ENCODE data around the gene HNRNPM.

Gene HNRNPM

DNA sequence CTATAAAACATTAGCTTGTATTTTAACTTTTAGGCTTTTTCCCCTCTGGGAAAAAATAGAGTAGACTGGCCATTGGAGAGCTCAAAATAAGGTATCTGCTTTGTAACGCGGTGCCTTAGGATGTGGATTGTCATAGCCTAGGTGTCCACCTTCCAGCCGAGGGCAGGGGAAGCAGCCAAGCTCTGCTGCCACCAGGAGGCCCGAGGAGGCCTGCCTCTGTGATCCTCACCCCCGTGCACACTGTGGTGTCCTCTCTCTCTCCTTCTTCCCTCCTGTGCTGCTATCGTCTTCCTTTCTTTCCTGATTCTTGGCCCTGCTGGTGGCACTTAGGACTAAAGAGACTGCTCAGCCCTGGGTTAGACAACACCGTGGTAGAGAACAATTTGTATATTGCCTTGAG is 11.3 kb downstream of the HNRNPM start:
- Histone ChIP-seq H3K4me3 (ENCODE audit: low read length) (no peak overlapping the region), H3K27ac (ENCODE audit: low read length) (no peak overlapping the region), H3K9me3 (replicated peaks; ENCODE audit: insufficient read depth, low read length) (no peaks in the 10 kb centered on the region), H3K9me2 (replicated peaks; ENCODE audit: insufficient read depth, low read length) (no peaks in the 10 kb centered on the region), H2AFZ (ENCODE audit: low read length) (no peak overlapping the region), H3F3A (ENCODE audit: insufficient read depth, low read length) (no peaks in the 10 kb centered on the region), H3K27me3 (replicated peaks; ENCODE audit: insufficient read depth, low read length) (no peaks in the 10 kb centered on the region), H3K9ac (ENCODE audit: low read length) (no peak overlapping the region), H3K79me2 (ENCODE audit: low read length) (peaks cover 100% of the 10 kb centered on the region), H4K20me1 (ENCODE audit: insufficient read depth, low read length) (peaks cover 100% of the 10 kb centered on the region), H3K4me1 (ENCODE audit: low read length) (0 out of 2 replicates have a peak, but pooled peaks cover 3% of the 10 kb centered on the region), H3K36me3 (replicated peaks; ENCODE audit: insufficient read depth, low read length) (peaks cover 11% of the 10 kb centered on the region; the same call in 1 of the 2 replicates), H3K4me2 (ENCODE audit: low read depth, low read length) (no peak overlapping the region)
- no peak for DNase-seq
- TF ChIP-seq, protein P1, sequence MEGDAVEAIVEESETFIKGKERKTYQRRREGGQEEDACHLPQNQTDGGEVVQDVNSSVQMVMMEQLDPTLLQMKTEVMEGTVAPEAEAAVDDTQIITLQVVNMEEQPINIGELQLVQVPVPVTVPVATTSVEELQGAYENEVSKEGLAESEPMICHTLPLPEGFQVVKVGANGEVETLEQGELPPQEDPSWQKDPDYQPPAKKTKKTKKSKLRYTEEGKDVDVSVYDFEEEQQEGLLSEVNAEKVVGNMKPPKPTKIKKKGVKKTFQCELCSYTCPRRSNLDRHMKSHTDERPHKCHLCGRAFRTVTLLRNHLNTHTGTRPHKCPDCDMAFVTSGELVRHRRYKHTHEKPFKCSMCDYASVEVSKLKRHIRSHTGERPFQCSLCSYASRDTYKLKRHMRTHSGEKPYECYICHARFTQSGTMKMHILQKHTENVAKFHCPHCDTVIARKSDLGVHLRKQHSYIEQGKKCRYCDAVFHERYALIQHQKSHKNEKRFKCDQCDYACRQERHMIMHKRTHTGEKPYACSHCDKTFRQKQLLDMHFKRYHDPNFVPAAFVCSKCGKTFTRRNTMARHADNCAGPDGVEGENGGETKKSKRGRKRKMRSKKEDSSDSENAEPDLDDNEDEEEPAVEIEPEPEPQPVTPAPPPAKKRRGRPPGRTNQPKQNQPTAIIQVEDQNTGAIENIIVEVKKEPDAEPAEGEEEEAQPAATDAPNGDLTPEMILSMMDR (IDR thresholded peaks at IDR 0.05; ENCODE audit: low read length): no peak
- TF ChIP-seq EZH2 (optimal IDR thresholded peaks at IDR 0.05; ENCODE audit: low read depth, low read length) (no peak), EZH2phosphoT487 (IDR thresholded peaks at IDR 0.05; ENCODE audit: low read length) (no peak)

DNA sequence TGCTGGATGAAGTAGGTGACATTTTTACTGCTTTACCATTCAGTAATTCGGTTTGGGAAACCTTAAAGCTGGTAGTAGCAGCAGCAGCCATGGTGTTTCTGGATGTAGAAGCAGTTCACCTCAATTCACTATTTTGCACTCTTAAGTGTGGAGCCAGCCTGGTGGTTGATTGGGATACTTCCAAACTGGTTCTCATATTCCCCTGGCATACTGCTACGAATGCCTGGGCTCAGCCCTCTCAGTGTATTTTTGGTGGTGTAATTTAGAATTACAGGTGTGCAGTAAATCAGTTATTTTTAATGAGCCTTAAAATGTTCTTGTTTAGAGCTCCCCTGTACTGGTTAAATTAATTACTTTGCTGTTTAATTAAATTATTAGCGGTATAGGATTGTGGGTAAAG is 12.4 kb downstream of the HNRNPM start:
- TF ChIP-seq EZH2phosphoT487 (IDR thresholded peaks at IDR 0.05; ENCODE audit: low read length): no peak
- TF ChIP-seq, protein P1 (IDR thresholded peaks at IDR 0.05; ENCODE audit: low read length): no peak
- TF ChIP-seq EZH2 (optimal IDR thresholded peaks at IDR 0.05; ENCODE audit: low read depth, low read length): no peak
- Histone ChIP-seq H3K4me2 (ENCODE audit: low read depth, low read length) (no peak overlapping the region), H2AFZ (ENCODE audit: low read length) (no peak overlapping the region), H3K9me3 (replicated peaks; ENCODE audit: insufficient read depth, low read length) (no peaks in the 10 kb centered on the region), H3K27me3 (replicated peaks; ENCODE audit: insufficient read depth, low read length) (no peaks in the 10 kb centered on the region), H3K79me2 (ENCODE audit: low read length) (peaks cover 100% of the 10 kb centered on the region), H3K27ac (ENCODE audit: low read length) (no peak overlapping the region), H3K36me3 (replicated peaks; ENCODE audit: insufficient read depth, low read length) (peaks cover 11% of the 10 kb centered on the region; the same call in 1 of the 2 replicates), H3F3A (ENCODE audit: insufficient read depth, low read length) (no peaks in the 10 kb centered on the region), H3K9me2 (replicated peaks; ENCODE audit: insufficient read depth, low read length) (no peaks in the 10 kb centered on the region), H4K20me1 (ENCODE audit: insufficient read depth, low read length) (peaks cover 99% of the 10 kb centered on the region), H3K4me3 (ENCODE audit: low read length) (no peak overlapping the region), H3K9ac (ENCODE audit: low read length) (no peak overlapping the region), H3K4me1 (ENCODE audit: low read length) (no peaks in the 10 kb centered on the region)
- DNase-seq: no peak

DNA sequence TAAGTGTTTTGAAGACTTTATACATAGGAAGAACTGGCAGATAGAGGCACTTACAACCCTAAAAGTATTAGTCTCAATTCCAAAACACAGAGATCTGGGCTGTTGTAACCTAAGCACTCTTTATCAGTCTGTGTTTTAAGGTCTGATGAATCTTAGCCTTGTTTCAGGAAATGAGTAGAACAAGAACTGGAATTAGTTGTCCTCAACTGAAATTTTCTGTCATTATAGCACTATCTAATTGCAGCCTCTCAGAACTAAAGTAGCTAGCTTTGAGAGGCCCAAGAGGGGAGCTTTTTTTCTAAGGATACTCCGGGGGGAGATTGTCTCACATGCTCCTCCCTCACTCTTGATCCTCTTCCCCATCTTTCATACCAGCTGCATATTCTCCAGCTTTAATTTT is 13.1 kb downstream of the HNRNPM start:
- Histone ChIP-seq H3K27ac (ENCODE audit: low read length) (no peak overlapping the region), H3F3A (ENCODE audit: insufficient read depth, low read length) (no peaks in the 10 kb centered on the region), H3K79me2 (ENCODE audit: low read length) (peaks cover 100% of the 10 kb centered on the region), H4K20me1 (ENCODE audit: insufficient read depth, low read length) (peaks cover 99% of the 10 kb centered on the region), H3K9me3 (replicated peaks; ENCODE audit: insufficient read depth, low read length) (no peaks in the 10 kb centered on the region), H3K4me3 (ENCODE audit: low read length) (no peak overlapping the region), H2AFZ (ENCODE audit: low read length) (no peak overlapping the region), H3K36me3 (replicated peaks; ENCODE audit: insufficient read depth, low read length) (peaks cover 11% of the 10 kb centered on the region; the same call in 1 of the 2 replicates), H3K9me2 (replicated peaks; ENCODE audit: insufficient read depth, low read length) (no peaks in the 10 kb centered on the region), H3K27me3 (replicated peaks; ENCODE audit: insufficient read depth, low read length) (no peaks in the 10 kb centered on the region), H3K4me1 (ENCODE audit: low read length) (no peaks in the 10 kb centered on the region), H3K9ac (ENCODE audit: low read length) (no peak overlapping the region), H3K4me2 (ENCODE audit: low read depth, low read length) (no peak overlapping the region)
- TF ChIP-seq, protein P1 (IDR thresholded peaks at IDR 0.05; ENCODE audit: low read length): no peak
- no peak for TF ChIP-seq EZH2 (optimal IDR thresholded peaks at IDR 0.05; ENCODE audit: low read depth, low read length)
- no peak for DNase-seq
